GM20431 (cell line): Measurements from ENCODE around the gene EREG.
"Not testable (repeated sequence)": the region's sequence is repeated elsewhere in the genome, so short reads cannot be mapped to it uniquely, and the experiment has no call there.

Experiments used
- in situ Hi-C: fragments of 300-500 bp; cut with MseI, MboI; formaldehyde crosslinking; loops from one replicate; pipeline ENCODE4 v1.15.0; 2020; ENCODE audit warnings: low sequenced_read_pairs; ENCODE audit not compliant: unreplicated experiment

Gene EREG

DNA sequence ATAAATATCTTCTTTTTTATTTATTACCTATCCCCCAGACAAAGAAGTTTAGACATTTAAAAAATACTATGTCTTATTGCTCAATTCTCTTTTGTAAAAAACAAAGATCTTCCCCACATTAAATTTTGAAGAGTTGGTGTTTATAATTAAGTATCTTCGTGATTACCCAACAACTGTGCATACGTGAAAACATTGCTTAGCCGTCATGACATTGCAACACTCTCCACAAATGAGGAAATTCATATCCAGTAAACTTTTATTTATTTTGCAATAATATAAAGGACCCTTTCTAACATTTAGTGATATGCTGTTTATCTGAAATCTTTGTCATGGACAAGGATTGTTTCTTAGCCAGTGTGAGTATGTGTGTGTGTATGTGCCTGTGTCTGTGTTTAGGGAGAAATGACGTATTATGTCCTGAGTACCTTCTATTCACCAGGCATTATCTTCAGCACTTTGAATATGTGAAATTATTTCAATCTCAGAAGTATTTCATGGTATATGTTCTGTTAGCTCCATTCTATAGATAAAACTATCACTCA is 26.1 kb upstream of the EREG start:
- in situ Hi-C loops: no loop called here

DNA sequence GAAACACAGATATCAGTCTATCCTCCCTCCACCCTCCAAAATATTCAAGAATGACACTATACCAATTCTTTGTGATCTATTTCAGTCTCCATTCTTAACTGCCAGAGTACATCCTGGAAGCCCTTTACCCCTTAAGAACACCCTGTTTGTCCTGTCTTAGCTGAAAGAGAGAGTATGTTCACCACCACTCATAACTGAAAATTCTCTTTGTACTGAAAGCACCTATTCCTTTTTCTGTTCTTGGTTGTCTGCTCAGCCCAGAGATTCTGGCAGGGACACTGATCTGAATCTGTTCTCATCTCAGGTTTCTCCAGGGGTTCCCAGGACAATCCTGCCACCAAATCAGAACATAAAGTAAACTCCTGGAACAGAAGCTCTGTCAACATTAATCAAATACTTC is 25.4 kb upstream of the EREG start:
- in situ Hi-C loops: no loop called here

DNA sequence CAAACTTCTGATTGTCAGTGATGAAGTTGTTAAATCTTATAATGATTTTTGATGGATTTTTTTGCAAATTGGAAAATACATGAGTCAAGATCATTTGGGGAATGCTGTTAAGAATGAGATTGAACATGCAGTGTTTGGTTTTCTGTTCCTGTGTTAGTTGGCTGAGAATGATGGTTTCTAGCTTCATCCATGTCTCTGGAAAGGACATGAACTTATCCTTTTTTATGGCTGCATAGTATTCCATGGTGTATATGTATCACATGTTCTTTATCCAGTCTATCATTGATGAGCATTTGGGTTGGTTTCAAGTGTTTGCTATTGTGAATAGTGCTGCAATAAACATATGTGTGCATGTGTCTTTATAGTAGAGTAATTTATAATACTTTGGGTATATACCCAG is 24.5 kb upstream of the EREG start:
- in situ Hi-C loops: not testable (repeated sequence)

DNA sequence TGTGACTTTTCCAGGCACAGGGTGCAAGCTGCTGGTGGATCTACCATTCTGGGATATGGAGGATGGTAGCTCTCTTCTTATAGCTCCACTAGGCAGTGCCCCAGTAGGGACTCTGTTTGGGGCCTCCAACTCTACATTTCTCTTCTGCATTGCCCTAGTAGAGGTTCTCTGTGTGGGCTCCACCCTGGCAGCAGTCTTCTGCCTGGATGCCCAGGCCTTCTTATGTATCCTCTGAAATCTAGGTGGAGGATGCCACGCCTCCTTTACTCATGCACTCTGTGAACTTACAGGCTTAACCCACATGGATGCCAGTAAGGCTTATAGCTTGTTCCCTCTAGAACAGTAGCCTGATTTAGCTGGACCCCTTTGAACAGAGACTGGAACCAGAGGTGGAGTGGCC is 20.9 kb upstream of the EREG start:
- in situ Hi-C loops: no loop called here

DNA sequence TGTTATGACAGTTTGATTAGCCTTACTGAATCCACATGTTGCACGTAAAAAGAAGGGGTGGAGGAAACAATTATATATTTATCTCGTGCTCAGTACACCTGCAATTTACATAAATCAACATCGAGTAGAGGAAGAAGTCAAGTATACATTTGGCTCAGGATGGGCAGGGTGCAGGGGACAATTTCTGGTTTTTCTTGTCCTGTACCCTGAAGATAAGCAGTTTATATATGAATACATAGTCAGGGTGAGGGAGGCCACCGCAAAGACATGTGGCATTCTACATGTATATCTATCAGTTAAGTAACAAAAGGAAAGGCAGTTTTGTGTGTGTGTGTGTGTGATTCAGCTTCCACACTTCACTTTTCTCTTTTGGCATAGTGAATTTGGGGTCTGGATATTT is 11.1 kb upstream of the EREG start:
- in situ Hi-C loops: no loop called here

DNA sequence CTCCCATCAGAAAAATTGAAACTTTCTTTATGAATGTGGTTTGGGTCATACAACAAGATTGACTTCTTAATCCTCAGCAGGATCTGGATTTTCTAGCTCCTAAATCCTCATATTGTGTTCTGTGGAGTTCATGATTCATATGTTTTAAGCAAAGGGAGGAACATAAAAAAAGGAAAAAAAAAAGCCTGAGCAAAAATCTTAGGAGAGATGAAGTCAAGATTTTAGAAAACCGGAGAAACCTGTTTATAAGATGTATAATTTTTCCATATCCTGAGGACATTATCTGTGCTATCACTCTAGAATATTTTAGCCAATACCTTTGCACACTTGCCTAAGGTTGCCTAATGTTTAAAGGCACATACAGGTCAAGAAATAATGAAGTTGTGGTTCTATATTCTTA is 7.0 kb upstream of the EREG start:
- in situ Hi-C loops: no loop called here

DNA sequence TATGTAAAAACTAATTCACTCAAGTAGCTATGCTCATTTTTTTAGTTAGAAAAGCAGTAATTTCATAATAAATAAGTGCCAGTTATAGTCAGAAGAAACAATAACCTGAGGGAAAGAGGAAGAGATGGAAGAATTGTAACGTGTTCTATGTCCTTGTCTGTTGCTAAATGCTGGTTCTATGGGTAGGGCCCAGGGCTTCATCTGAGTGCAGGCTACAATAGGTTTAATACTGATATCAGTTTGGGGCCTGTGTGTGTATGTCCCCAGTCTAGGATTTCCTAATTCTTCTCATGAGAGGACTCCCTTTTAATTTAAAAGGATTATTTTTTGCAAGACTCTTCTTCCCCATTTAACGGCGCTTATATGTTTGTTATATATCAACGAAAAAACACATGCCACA is 3.3 kb upstream of the EREG start:
- in situ Hi-C loops: no loop called here

DNA sequence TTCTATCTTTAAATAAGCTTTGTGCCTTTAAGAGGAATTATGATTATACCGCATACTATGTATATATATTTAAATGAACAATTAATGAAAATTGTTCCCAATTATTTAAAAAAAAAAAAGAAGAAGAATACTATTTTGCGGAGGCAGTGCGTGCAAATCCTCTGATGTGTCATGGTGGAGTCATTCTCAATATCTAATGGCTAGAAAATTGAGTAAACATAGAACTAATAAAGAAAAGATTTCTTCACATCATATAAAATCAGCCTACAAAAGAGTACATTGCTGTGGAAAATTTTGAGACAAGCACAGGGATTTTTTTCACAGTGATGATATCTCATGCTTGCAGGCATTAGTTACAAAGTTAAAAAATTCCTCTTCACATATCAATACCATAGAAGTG is 2.6 kb upstream of the EREG start:
- in situ Hi-C loops: no loop called here

DNA sequence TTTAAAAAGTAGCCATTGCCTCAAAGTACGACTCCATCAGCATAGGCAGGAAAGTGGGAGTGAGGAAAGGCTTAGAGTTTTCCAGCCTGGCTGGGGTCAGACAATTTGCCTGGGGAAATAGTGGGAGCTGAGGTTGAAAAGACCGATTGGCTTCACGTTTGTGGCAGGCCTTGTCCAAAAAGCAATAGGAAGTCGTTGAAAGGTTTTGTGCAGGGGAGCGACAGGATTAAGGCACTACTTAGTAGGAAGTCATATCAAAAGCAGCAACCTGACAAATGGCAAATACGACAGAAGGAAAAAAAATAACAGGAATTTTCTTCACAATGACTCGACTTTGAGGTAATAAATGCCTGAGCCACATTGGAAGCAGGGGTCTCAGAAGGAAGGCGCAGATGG is 691 bp upstream of the EREG start:
- in situ Hi-C loops: no loop called here

DNA sequence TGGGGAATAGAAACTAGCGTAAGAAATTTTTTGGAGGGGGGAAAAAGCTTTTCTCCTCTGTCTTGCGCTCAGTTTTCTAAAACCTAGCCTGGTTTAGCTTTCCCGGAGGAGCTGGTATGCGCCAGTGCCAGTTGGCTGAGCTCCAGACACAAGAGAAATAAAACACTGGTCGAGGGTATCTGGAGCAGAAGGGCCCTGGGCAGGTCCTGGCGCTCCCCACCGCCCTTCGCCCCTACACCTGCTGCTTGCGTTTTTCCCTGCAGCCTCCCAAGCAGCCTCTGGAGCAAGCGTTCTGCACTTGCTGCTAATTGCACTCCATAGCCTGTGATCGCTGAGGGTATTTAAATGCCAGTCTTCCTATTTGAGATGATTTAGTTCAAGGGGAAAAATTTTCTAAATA is 816 bp downstream of the EREG start:
- in situ Hi-C loops: no loop called here

DNA sequence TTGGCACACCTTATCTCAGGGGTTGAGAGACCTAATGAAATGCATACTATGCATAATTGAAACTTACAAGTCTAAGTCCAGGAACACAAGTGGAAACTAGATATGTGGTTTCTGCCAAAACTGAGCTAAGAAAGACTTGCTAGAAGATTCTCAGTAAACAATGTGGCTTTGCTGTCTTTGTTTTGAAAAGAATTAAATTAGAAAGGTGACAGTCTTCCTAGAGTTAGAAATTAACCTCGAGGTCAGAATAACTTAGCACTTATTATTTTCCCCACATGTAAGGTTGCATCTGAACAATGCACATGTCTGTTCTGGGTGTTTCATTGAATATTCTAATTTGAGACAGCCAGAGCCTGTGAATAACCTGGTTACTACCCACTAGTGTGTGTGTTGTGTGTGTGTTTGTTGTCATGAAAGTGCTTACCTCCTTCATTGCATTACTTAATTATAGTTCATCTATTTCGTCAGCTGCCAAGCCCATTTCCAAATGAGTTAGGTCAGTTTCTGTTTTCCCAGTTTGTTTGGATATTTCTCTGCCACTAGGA is 1.5 kb downstream of the EREG start:
- in situ Hi-C loops: no loop called here

DNA sequence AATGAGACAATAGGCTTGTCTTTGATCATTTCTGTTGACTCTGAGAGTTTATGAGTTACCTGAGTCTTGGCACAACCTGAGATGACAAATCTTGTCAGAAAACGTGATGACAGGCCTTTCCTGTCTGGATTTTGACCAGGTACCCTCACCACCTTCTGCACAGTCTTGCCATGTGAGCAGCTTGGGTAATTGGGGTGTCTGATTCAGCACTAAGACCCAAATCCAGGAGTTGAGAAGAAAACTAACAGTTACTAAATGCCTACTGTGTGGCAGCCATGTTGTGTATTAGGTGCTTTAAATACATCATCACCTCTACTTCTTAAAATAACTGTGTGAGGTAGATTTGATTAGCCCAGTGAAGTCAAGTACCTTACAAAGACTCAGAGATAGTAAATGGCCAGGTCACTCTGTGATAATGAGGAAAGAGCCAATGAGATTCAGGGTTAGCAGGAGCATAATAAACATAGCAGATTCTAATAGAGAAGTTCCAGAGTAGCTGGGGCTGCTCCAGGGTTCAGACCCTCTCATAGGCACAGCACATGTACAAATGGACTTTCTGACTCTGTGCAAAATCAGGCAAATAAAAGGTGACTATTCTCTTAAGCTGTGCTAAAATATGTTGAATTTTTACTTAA is 2.8 kb downstream of the EREG start:
- in situ Hi-C loops: no loop called here

DNA sequence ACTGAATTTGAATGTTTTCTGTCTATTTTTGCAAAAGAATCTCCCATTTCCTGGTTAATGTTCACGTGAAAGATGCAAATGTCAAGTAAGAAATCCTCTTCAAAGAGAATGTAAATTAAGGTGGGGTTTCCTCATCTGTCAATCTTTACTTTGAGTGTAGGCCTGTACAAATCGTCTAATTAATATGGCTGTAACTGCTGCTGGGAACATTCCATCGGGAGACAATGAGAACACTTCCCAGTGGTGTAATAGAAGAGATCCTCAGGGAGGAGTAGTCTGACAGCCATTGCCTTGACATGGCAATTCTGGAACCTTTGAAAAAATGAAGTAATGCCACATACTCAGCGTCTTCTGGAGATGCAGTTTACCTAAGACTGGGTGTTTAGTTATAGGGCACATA is 3.7 kb downstream of the EREG start:
- in situ Hi-C loops: no loop called here

DNA sequence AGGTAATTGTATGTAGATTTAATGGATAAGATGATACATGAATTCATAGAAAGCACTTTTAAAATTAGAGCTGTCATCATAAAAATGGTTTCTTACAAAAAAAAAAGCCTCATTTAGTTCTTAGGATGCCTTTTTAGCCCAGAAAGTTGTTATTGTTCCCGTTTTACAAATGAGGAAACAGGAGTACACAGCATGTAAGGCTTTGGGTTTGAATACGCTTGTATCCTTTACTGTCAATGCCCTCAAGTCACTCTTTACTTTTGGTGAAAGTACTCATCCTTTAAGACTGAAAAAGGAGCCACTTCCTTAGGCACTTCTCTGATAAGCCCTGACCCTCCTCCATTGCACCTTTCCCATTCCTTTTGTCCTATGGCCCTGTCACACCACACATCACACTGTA is 4.9 kb downstream of the EREG start:
- in situ Hi-C loops: no loop called here

DNA sequence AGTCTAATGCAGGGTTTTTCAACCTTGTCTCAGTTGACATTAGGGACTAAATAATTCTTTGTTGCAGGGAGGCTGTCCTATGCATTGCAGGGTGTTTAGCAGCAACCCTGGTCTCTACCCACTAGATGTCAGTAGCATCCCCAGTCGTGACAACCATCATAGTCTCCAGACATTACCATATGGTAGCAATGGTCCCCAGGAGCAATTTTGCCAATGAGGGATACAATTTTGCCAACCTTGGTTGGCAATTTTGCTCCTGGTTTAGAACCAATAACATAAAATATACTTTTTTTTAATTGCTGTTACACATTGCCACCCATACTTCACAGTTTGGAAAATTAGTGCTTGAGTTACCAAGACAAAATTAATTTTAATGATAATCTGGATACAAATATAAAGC is 6.0 kb downstream of the EREG start:
- in situ Hi-C loops: no loop called here

DNA sequence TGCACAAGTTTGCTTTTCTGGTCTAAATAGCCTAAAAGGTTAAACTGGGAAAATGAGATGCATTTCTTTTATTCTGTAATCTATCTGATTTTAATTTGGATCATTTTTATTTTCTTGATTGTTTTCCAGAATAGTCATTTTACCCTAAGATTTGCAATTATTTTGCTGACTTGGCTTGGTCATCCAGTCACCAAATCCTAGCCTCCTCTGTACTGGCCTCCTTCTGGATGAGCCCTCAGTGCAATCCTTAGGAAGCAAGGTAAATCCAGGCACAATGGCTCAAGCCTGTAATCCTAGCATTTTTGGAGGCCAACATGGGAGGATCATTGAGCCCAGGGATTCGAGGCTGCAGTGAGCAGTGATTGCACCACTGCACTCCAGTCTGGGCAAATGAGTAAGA is 9.2 kb downstream of the EREG start:
- in situ Hi-C loops: no loop called here

DNA sequence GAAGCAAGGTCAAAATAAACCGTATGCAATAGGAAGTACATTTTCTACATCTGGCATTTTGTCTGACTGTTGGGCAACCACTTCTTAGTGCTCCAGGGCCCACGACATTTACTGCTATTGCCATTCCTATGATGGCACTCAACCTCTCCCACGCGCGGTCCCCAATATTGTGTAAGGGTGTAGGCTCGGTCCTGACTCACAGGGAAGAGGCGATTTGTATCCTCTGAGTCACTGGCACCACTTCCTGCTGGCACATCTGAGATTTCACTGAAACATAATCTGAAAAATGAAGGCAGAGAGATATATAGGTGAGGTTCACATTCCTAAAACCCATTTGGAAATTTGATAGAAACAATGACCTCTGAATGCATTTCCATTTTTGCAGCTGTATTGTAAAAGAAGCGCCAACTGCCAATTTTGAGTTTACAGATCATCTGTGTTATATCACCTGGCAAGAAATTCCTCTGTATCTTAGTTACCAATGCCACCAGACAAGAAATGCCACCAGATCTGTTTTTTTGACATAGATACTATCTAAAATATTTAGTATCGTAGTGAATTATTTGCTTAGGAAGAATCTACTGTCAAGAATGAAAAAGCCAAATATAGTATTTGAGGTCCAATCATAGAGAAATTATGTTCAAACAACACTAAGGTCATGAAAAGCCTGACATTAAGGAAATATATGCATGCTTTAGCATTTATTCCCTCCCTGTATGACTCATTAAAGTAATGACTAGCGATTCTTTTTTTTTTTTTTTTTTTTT is 9.8 kb downstream of the EREG start:
- in situ Hi-C loops: loop anchor here (25.0 kb wide), 2 partner anchors 138 to 288 kb away; no protein-coding TSS in a partner anchor

DNA sequence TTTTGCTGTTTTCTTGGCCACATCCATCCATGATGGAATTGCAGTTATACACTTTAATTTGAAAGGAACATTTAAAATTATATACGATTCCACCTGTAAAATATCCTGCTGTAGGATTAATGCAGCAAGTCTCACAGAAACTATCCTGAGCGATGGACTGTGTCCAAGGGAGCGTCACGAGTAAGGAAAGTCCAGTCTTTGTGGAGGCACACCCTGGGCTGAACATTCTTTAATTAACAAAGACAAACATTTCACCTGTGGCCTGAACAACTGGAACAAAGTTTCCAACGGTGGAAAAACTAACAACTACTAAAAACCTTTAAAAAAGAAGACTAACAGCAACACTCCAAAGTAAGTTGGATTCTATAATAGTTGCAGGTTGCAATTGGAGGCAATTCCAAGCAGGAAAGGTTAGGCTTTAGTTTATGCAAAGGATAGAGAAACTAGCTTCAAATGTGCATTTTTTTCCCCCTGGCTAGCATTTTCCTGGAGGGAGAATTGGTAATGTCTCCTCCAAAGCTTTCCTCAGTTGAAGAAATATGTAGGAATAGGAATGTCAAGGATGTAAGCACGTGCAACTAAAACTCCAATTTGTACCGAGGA is 11.0 kb downstream of the EREG start:
- in situ Hi-C loops: loop anchor here (25.0 kb wide), 2 partner anchors 136 to 286 kb away; no protein-coding TSS in a partner anchor

DNA sequence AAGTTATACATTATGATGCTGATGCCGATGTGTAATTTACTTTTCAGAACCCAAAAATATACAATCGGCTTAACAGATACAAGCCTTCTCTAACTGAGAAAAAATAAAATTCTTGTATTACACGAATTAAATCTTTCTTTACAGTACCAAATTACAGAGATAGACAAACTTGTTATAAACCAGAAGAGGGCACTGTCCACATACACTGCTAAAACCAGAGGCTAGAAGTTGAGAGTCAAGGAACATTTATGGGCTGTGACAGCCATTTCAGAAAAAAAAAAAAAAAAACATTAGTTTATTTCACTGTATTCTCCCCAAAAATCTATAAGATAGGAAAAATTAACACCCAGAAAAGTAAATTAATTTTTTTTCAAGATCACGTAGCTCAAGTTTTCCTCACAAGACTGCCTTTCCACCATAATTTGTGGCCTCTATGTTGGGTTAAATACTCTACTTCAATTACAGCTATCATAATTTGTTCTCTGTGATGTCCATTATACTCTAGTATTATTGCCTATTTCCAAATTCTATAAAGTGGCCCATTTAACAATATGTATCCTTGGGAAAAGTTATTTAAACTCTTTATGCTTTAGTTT is 12.0 kb downstream of the EREG start:
- in situ Hi-C loops: loop anchor here (25.0 kb wide), 2 partner anchors 135 to 285 kb away; no protein-coding TSS in a partner anchor

DNA sequence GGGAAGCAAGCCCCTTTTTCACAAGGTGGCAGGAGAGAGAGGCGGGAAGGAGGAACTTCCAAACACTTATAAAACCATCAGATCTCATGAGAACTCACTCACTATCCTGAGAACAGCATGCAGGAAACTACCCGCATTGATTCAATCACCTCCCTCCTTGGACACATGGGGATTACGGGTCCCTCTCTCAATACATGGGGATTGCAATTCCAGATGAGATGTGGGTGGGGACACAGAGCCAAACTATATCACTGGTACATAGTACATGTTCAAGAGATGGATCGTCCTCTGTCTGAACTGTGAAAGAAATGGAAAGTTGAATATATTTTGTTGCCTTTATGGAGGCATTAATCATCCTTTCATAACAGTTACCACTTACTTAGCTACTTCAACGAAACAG is 12.8 kb downstream of the EREG start:
- in situ Hi-C loops: loop anchor here (25.0 kb wide), 2 partner anchors 135 to 285 kb away; no protein-coding TSS in a partner anchor
